Vagina (tissue), 2 donors: ENCODE data around the gene ERMAP.

Experiments used
- CTCF ChIP-seq, 3 experiments: fragments of 450-650 bp in 2 of 3; fragments of 200-600 bp in 1 of 3; sonication (generic) in 1 of 3; IDR thresholded peaks; one replicate each; pipeline ENCODE4 v1.5.1; 2017 to 2019; ENCODE audit warnings: antibody characterized with exemption in 3 of 3, mild to moderate bottlenecking in 2 of 3, moderate library complexity in 2 of 3
- POLR2A ChIP-seq, 2 donors: fragments of 450-650 bp; IDR thresholded peaks; one replicate each; pipeline ENCODE4 v1.6.1; 2017; ENCODE audit warnings: antibody characterized with exemption in 2 of 2, mild to moderate bottlenecking in 2 of 2, moderate library complexity in 2 of 2

- TF ChIP-seq POLR2A (IDR thresholded peaks at IDR 0.05) (no peak), CTCF (IDR thresholded peaks at IDR 0.05) (no peak)
Measured at GRCh38 chr1:42783092-42783491, 33.8 kb upstream of the ERMAP start.
